ENCODE measurements around the gene GPR132. TPM values are rescaled to one million over a fixed set of nuclear protein-coding genes. Genes with fewer than 3 reads are reported as not detected.
A peak's percentile ranks its signal among the peaks of the same experiment; 100 is the strongest.

Gene GPR132
- polyA plus RNA-seq, 1 donor from 2014 or later: not detected

DNA sequence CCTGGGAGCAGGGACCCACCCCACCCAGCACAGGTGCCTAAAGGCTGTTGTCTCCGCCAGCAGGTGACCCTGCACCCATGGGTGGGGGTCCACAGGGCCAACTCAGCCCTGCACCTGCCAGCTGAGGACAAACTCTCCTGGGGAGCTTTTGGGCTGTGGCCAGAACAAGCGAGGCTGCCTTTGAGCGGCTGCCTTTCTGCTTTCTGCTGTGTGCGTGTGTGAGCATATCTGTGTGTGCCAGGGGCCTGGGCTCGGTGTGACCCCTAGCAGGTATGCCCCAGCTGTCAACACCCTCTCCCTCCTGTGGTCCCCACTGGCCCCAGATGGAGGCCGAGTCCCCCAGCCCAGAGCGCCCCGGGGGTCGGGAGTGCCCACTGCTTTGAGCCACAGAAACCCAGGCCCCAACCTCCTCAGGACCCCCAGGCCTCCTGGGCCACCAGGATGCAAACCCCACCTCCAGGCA lies 25.9 kb upstream of the GPR132 start:
- Histone ChIP-seq H2AFZ (ENCODE audit: low read depth, low read length) (no peak overlapping the region), H3K4me3 (ENCODE audit: low read length) (no peak overlapping the region), H3K9ac (ENCODE audit: low read length) (no peak overlapping the region), H3K36me3 (ENCODE audit: insufficient read depth, low read length) (no peaks in the 10 kb centered on the region), H3K4me2 (ENCODE audit: low read length) (no peak overlapping the region), H3K9me3 (ENCODE audit: low read length) (no peaks in the 10 kb centered on the region), H3K27ac (ENCODE audit: low read length) (no peak overlapping the region), H3K79me2 (replicated peaks; ENCODE audit: insufficient read depth, low read length) (no peaks in the 10 kb centered on the region), H3K9me2 (ENCODE audit: insufficient read depth, low read length) (no peaks in the 10 kb centered on the region), H3F3A (ENCODE audit: insufficient read depth, low read length, poor library complexity, severe bottlenecking) (no peaks in the 10 kb centered on the region), H4K20me1 (ENCODE audit: insufficient read depth) (no peaks in the 10 kb centered on the region), H3K27me3 (ENCODE audit: insufficient read depth, low read depth, low read length) (peaks cover 55% of the 10 kb centered on the region)
- no peak for TF ChIP-seq SMC3 (conservative IDR thresholded peaks at IDR 0.05; ENCODE audit: poor library complexity)
- no peak for TF ChIP-seq EZH2 (IDR thresholded peaks at IDR 0.05; ENCODE audit: borderline replicate concordance, insufficient read depth, low read length, poor library complexity, severe bottlenecking)
- no peak for TF ChIP-seq REST (IDR thresholded peaks at IDR 0.05; ENCODE audit: borderline replicate concordance)
- no peak for TF ChIP-seq TAF1 (IDR thresholded peaks at IDR 0.05; ENCODE audit: low read depth)
- TF ChIP-seq EP300 (conservative IDR thresholded peaks at IDR 0.05; ENCODE audit: poor library complexity, severe bottlenecking): no peak

DNA sequence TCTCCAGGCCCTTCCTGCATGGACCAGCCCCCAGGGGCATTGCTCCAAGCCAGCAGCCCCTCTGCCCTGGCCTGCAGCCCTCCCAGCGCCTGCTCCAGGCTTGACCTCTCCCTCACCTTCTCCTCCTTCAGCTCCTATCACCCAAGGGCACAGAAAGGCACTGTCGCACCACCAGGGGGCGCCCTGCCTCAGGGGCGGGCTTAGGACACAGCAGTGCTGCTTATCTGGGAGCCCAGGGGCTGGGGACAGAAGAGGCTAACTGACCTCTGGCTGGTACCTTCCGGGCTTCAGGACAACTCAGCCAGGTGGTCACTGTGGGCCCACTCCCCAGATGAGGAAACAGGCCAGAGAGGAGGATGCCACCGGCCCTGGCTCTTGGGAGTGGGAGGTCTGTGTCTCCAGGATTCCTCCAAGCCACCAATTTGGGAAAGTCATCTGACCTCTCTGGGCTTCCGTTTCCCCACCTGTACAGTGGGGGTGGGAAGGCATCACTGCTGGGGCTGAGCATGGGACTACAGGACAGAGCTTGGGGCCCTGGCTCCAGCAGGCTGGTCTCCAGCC lies 25.3 kb upstream of the GPR132 start:
- Histone ChIP-seq H3K79me2 (replicated peaks; ENCODE audit: insufficient read depth, low read length) (no peaks in the 10 kb centered on the region), H3F3A (ENCODE audit: insufficient read depth, low read length, poor library complexity, severe bottlenecking) (no peaks in the 10 kb centered on the region), H2AFZ (ENCODE audit: low read depth, low read length) (no peak overlapping the region), H3K36me3 (ENCODE audit: insufficient read depth, low read length) (no peaks in the 10 kb centered on the region), H3K4me3 (ENCODE audit: low read length) (no peak overlapping the region), H3K4me2 (ENCODE audit: low read length) (no peak overlapping the region), H3K9ac (ENCODE audit: low read length) (no peak overlapping the region), H4K20me1 (ENCODE audit: insufficient read depth) (no peaks in the 10 kb centered on the region), H3K27ac (ENCODE audit: low read length) (no peak overlapping the region), H3K27me3 (ENCODE audit: insufficient read depth, low read depth, low read length) (peaks cover 60% of the 10 kb centered on the region), H3K9me2 (ENCODE audit: insufficient read depth, low read length) (no peaks in the 10 kb centered on the region), H3K9me3 (ENCODE audit: low read length) (no peaks in the 10 kb centered on the region)
- TF ChIP-seq TAF1 (IDR thresholded peaks at IDR 0.05; ENCODE audit: low read depth): no peak
- TF ChIP-seq EP300 (conservative IDR thresholded peaks at IDR 0.05; ENCODE audit: poor library complexity, severe bottlenecking): no peak
- TF ChIP-seq RAD21 (conservative IDR thresholded peaks at IDR 0.05): peak; percentile 39
- TF ChIP-seq SMC3 (conservative IDR thresholded peaks at IDR 0.05; ENCODE audit: poor library complexity): peak; percentile 62
- TF ChIP-seq EZH2 (IDR thresholded peaks at IDR 0.05; ENCODE audit: borderline replicate concordance, insufficient read depth, low read length, poor library complexity, severe bottlenecking): no peak
- no peak for TF ChIP-seq POLR2AphosphoS5 (IDR thresholded peaks at IDR 0.05)
- TF ChIP-seq MXI1 (conservative IDR thresholded peaks at IDR 0.05; ENCODE audit: poor library complexity, severe bottlenecking): no peak
- TF ChIP-seq, protein P1, sequence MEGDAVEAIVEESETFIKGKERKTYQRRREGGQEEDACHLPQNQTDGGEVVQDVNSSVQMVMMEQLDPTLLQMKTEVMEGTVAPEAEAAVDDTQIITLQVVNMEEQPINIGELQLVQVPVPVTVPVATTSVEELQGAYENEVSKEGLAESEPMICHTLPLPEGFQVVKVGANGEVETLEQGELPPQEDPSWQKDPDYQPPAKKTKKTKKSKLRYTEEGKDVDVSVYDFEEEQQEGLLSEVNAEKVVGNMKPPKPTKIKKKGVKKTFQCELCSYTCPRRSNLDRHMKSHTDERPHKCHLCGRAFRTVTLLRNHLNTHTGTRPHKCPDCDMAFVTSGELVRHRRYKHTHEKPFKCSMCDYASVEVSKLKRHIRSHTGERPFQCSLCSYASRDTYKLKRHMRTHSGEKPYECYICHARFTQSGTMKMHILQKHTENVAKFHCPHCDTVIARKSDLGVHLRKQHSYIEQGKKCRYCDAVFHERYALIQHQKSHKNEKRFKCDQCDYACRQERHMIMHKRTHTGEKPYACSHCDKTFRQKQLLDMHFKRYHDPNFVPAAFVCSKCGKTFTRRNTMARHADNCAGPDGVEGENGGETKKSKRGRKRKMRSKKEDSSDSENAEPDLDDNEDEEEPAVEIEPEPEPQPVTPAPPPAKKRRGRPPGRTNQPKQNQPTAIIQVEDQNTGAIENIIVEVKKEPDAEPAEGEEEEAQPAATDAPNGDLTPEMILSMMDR (IDR thresholded peaks at IDR 0.05; ENCODE audit: poor library complexity, severe bottlenecking): peak; percentile 66
- TF ChIP-seq REST (IDR thresholded peaks at IDR 0.05; ENCODE audit: borderline replicate concordance): no peak
